Sigmoid colon (tissue), 7 donors: ENCODE data around the gene MRPS5. TPM values are rescaled to one million over a fixed set of nuclear protein-coding genes. Genes with fewer than 3 reads are reported as not detected.

Experiments
- DNase-seq: peaks from one replicate; pipeline ENCODE4 v3.0.0-alpha.2; 2019
- H3K27ac ChIP-seq, 4 donors: fragments of 200-600 bp; sonication (generic); one replicate each; pipeline ENCODE4 v1.5.1; 2016 to 2019; ENCODE audit warnings: mild to moderate bottlenecking in 1 of 4
- H3K27me3 ChIP-seq, 3 donors: fragments of 200-600 bp; sonication (generic); one replicate each; pipeline ENCODE4 v1.5.1; 2019; ENCODE audit warnings: mild to moderate bottlenecking in 1 of 3
- H3K36me3 ChIP-seq, 4 donors: fragments of 200-600 bp; sonication (generic); one replicate each; pipeline ENCODE4 v1.5.1; 2016 to 2019
- H3K4me1 ChIP-seq, 4 donors: fragments of 200-600 bp; sonication (generic); one replicate each; pipeline ENCODE4 v1.5.1; 2017 to 2019
- H3K4me3 ChIP-seq, 4 donors: fragments of 200-600 bp; sonication (generic); one replicate each; pipeline ENCODE4 v1.5.1; 2017 to 2019; ENCODE audit warnings: mild to moderate bottlenecking in 2 of 4, moderate library complexity in 1 of 4
- H3K9me3 ChIP-seq, 4 donors: fragments of 200-600 bp in 3 of 4; sonication (generic) in 3 of 4; one replicate each; pipeline versions ENCODE4 v1.5.1 to v1.6.1; 2013 to 2019
- EP300 ChIP-seq, 4 donors: sonication (generic); formaldehyde crosslinking; IDR thresholded peaks; one replicate each; pipeline ENCODE4 v1.6.1; 2017; ENCODE audit warnings: antibody characterized with exemption in 4 of 4
- POLR2A ChIP-seq, 2 donors: fragments of 450-650 bp; IDR thresholded peaks; one replicate each; pipeline ENCODE4 v1.6.1; 2016; ENCODE audit warnings: antibody characterized with exemption in 2 of 2, mild to moderate bottlenecking in 2 of 2, moderate library complexity in 2 of 2
- POLR2AphosphoS5 ChIP-seq, 4 donors: sonication (generic); formaldehyde crosslinking; IDR thresholded peaks; one replicate each; pipeline ENCODE4 v1.6.1; 2017; ENCODE audit warnings: antibody characterized with exemption in 4 of 4
- WGBS, 2 donors: extraction: QIAGEN DNeasy Blood & Tissue Kit; methylation state at CpG; one replicate each; pipeline ENCODE4 v1.1.7; 2013; 5-methylcytosine and 5-hydroxymethylcytosine counted together
- intact Hi-C: fragments of 100-400 bp; cut with DNase I; formaldehyde crosslinking; loops from one replicate; pipeline ENCODE4 v1.15.1; 2023
- polyA plus RNA-seq, 3 donors: library from polyadenylated mRNA; stranded (reverse); fragments of 200-250 nt; gene quantifications; one replicate each; pipeline ENCODE4 v1.2.3, GENCODE V29; 2013
- total RNA-seq, 4 donors: library from RNA; depleted of rRNA; stranded (reverse); fragments of >200 nt; gene quantifications; one replicate each; pipeline ENCODE4 v1.1.0, GENCODE V29; 2016
- TF ChIP-seq, protein P1 (sequence below), 4 experiments: fragments of 450-650 bp in 3 of 4; fragments of 200-600 bp in 1 of 4; IDR thresholded peaks; one replicate each; pipeline ENCODE4 v1.5.1; 2016 to 2019; ENCODE audit warnings: antibody characterized with exemption in 4 of 4, mild to moderate bottlenecking in 3 of 4, moderate library complexity in 2 of 4
- donor health status: healthy with polysubstance abuse.
- donor health status: Bipolar disorder and iron deficiency.
- donor health status: healthy.

The MRPS5 gene
- total and polyA plus RNA-seq, 7 donors: 43.5 to 78.3 (median 55.9) TPM

DNA sequence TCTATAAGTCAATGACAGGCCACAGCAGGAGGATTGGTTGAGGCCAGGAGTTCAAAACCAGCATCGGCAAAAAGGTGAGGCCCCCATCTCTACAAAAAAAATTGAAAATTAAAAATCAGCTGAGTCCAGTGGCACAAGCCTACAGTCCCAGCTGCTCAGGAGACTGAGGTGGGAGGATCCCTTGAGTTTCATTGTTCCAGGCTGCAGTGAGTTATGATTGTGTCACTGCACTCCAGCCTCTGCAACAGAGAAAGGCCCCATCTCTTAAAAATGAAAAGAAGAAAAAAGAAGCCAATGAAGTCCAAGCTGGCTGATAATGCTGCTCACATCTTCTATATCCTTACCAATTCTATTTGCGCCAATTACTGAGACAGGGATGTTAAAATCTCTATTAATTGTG is 39.1 kb downstream of the MRPS5 start:
- peaks cover 14 to 29% (median 17%) of the 10 kb centered on the region in 4 donors for H3K36me3 ChIP-seq
- no peak overlapping the region for H3K4me3 ChIP-seq
- TF ChIP-seq, protein P1, sequence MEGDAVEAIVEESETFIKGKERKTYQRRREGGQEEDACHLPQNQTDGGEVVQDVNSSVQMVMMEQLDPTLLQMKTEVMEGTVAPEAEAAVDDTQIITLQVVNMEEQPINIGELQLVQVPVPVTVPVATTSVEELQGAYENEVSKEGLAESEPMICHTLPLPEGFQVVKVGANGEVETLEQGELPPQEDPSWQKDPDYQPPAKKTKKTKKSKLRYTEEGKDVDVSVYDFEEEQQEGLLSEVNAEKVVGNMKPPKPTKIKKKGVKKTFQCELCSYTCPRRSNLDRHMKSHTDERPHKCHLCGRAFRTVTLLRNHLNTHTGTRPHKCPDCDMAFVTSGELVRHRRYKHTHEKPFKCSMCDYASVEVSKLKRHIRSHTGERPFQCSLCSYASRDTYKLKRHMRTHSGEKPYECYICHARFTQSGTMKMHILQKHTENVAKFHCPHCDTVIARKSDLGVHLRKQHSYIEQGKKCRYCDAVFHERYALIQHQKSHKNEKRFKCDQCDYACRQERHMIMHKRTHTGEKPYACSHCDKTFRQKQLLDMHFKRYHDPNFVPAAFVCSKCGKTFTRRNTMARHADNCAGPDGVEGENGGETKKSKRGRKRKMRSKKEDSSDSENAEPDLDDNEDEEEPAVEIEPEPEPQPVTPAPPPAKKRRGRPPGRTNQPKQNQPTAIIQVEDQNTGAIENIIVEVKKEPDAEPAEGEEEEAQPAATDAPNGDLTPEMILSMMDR (IDR thresholded peaks at IDR 0.05): no peak
- no peak for TF ChIP-seq POLR2A (IDR thresholded peaks at IDR 0.05)
- no peak for TF ChIP-seq EP300 (IDR thresholded peaks at IDR 0.05)
- TF ChIP-seq POLR2AphosphoS5 (IDR thresholded peaks at IDR 0.05): no peak
- no peak overlapping the region for H3K27ac ChIP-seq
- H3K4me1 ChIP-seq: peaks cover 0 to 2% (median 0%) of the 10 kb centered on the region in 4 donors
- intact Hi-C loops: no loop called here
- H3K27me3 ChIP-seq: peaks cover 0 to 10% (median under 1%) of the 10 kb centered on the region in 3 donors
- DNase-seq: no peak
- WGBS, 2 donors: 87 to 90% methylated on average over 2 of the region's 2 CpGs
- H3K9me3 ChIP-seq: no peaks in the 10 kb centered on the region

DNA sequence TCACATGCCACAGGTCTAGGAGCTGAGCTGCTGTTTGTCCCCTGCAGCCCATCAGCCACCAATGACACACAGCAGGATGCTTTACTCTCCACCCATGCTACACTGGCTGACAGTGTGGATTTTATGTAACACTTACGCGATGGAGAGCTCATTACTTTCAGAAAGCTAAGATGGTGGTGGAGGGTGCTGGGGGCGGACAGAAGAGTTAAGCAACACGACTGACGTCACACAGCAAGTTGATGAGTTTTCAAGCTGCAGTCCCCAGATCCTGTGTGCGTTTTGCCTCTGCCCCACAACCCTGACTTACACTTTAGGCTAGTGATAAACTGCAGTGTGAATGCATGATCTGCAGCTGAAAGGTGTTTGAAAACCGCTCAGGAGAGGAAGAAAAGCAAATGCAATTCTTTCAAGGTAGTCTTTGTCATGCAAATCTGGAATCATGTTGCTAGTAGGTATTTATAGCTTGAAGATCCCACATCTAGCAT is 42.4 kb downstream of the MRPS5 start:
- 50 to 60% methylated on average over 7 of the region's 7 CpGs for WGBS, 2 donors
- intact Hi-C loops: loop anchor here (5.0 kb wide), 1 partner anchor 57 kb away; no protein-coding TSS in a partner anchor
- H3K27me3 ChIP-seq: peaks cover 0 to 41% (median 22%) of the 10 kb centered on the region in 3 donors

DNA sequence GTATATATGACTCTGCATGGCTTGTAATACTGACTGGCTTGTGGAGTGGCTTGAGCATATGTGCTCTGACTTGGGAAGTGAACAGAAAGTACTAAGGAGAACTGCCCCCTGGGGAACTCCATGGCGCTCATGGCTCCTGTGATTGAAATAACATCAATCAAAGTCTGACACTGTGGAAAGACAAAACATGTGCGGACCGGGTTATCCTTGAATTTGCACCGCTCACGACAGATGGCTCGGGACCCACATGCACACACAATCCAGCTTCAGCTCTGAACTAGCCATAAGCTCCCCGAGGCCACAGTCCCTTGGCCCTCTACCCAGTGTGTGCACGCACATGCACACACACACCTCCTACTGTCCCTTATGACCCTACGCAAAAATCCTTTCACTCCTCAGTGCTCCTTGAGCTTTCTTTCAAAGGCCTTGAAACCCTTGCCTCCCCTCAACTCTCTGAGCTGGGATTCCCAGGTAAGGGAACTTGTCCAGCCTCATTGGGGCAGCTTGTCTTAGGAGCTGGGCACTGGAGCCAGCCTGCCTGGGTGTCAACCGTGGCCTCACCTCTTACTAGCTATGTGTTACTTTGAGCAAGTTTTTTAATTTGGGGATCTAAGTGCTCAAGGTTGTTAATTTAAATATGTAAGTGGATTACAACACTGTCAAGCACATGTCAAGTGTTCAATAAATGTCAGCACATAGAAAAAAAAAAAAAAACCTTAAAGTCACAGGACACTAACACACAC is 43.6 kb downstream of the MRPS5 start:
- TF ChIP-seq, protein P1 (IDR thresholded peaks at IDR 0.05): no peak
- TF ChIP-seq EP300 (IDR thresholded peaks at IDR 0.05): no peak
- no peak for TF ChIP-seq POLR2AphosphoS5 (IDR thresholded peaks at IDR 0.05)
- TF ChIP-seq POLR2A (IDR thresholded peaks at IDR 0.05): no peak
- WGBS, 2 donors: 81 to 85% methylated on average over 10 of the region's 10 CpGs
- H3K4me3 ChIP-seq: no peak overlapping the region
- no peaks in the 10 kb centered on the region for H3K9me3 ChIP-seq
- intact Hi-C loops: loop anchor here (5.0 kb wide), 1 partner anchor 56 kb away; no protein-coding TSS in a partner anchor
- peaks cover 0 to 53% (median 32%) of the 10 kb centered on the region in 3 donors for H3K27me3 ChIP-seq
- no peak overlapping the region for H3K27ac ChIP-seq
- no peak for DNase-seq
- H3K4me1 ChIP-seq: peaks cover 2 to 10% (median 9%) of the 10 kb centered on the region in 4 donors
- H3K36me3 ChIP-seq: no peaks in the 10 kb centered on the region

More for the DNA sequence above, 42.4 kb downstream of the MRPS5 start:
- TF ChIP-seq EP300 (IDR thresholded peaks at IDR 0.05) (no peak), POLR2AphosphoS5 (IDR thresholded peaks at IDR 0.05) (no peak), POLR2A (IDR thresholded peaks at IDR 0.05) (no peak)
- TF ChIP-seq, protein P1 (IDR thresholded peaks at IDR 0.05): no peak
- Histone ChIP-seq H3K4me3 (no peak overlapping the region), H3K27ac (no peak overlapping the region), H3K9me3 (no peaks in the 10 kb centered on the region), H3K4me1 (peaks cover 2 to 10% (median 9%) of the 10 kb centered on the region in 4 donors), H3K36me3 (no peaks in the 10 kb centered on the region)
- no peak for DNase-seq

DNA sequence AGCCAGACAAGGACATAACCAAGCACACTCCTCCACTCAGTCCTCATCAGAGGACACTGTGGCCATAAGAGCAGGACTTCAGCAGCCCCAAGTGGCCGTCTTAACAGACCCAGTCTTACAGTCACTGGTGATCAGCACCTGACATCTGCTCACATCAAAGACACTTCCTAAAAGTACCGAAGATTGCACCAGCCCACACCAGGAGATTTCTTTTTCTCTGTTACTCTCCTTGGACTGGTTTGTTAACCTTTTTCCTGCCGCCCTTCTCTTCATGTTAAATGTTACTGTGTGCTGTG is 44.1 kb downstream of the MRPS5 start:
- peaks cover 2 to 10% (median 9%) of the 10 kb centered on the region in 4 donors for H3K4me1 ChIP-seq
- WGBS, 2 donors: 32 to 33% methylated on average over 3 of the region's 3 CpGs
- no peak overlapping the region for H3K4me3 ChIP-seq
- peaks cover 0 to 58% (median 32%) of the 10 kb centered on the region in 3 donors for H3K27me3 ChIP-seq
- H3K9me3 ChIP-seq: no peaks in the 10 kb centered on the region
- no peaks in the 10 kb centered on the region for H3K36me3 ChIP-seq
- no peak for TF ChIP-seq EP300 (IDR thresholded peaks at IDR 0.05)
- TF ChIP-seq, protein P1 (IDR thresholded peaks at IDR 0.05): no peak
- TF ChIP-seq POLR2A (IDR thresholded peaks at IDR 0.05): no peak
- no peak for TF ChIP-seq POLR2AphosphoS5 (IDR thresholded peaks at IDR 0.05)
- DNase-seq: no peak
- H3K27ac ChIP-seq: no peak overlapping the region
- intact Hi-C loops: loop anchor here (5.0 kb wide), 1 partner anchor 55 kb away; no protein-coding TSS in a partner anchor
